Endothelial cell of umbilical vein (primary cell): Measurements from ENCODE around the gene NCK2. TPM values are rescaled to one million over a fixed set of nuclear protein-coding genes. Genes with fewer than 3 reads are reported as not detected.

ENCODE experiments used
- BruUV-seq: library from RNA; stranded (reverse); fragments of 400-500 nt; replicated peaks from 2 replicates; lab custom pipeline; 2021; lab: Mats Ljungman, UMichigan
- CTCF ChIA-PET: fragments of 300-600, 350-600 bp; sonication (Branson Sonifier 250); formaldehyde crosslinking; loops from one replicate; lab custom pipeline; 2021; ENCODE audit warnings: antibody characterized with exemption, inconsistent platforms; lab: Charles Lee
- POLR2A ChIA-PET: fragments of 300-600, 350-600 bp; sonication (Branson Sonifier 250); formaldehyde crosslinking; loops from one replicate; lab custom pipeline; 2021; ENCODE audit warnings: antibody characterized with exemption, inconsistent platforms; lab: Charles Lee
- DNase-seq: peaks from one replicate; pipeline ENCODE4 v3.0.0-alpha.2; 2011; ENCODE audit warnings: low read depth, low spot score
- FAIRE-seq: peaks from 2 replicates; lab custom pipeline; 2011; peaks lifted over from hg19 to GRCh38; lab: Jason Lieb, UNC
- H2AFZ ChIP-seq: 2 replicates; pipeline ENCODE4 v1.6.0; 2012; ENCODE audit warnings: low read depth, low read length, control low read depth, inconsistent platforms
- H3K27ac ChIP-seq: 2 replicates; pipeline ENCODE4 v1.5.1; 2011; ENCODE audit warnings: low read depth, mild to moderate bottlenecking, control low read depth, low read length, moderate library complexity; ENCODE audit not compliant: insufficient read depth
- H3K27me3 ChIP-seq, 2 experiments: 2 replicates each; pipeline versions ENCODE4 v1.6.0 to v1.6.1; 2011; ENCODE audit warnings: low read length in 2 of 2, mixed read lengths in 1 of 2; ENCODE audit not compliant: control insufficient read depth in 2 of 2, insufficient read depth in 2 of 2
- H3K36me3 ChIP-seq, 2 experiments: 2 replicates in 1 of 2; 3 replicates in 1 of 2; pipeline ENCODE4 v1.5.1; 2011; ENCODE audit warnings: low read length in 2 of 2, mild to moderate bottlenecking in 1 of 2, moderate library complexity in 1 of 2; ENCODE audit not compliant: control insufficient read depth in 2 of 2, insufficient read depth in 2 of 2; ENCODE audit errors: extremely low read depth in 1 of 2
- H3K4me1 ChIP-seq: 3 replicates; pipeline ENCODE4 v1.5.1; 2011; ENCODE audit warnings: mild to moderate bottlenecking, low read length; ENCODE audit not compliant: control insufficient read depth, insufficient read depth; ENCODE audit errors: extremely low read depth
- H3K4me2 ChIP-seq: 2 replicates; pipeline ENCODE4 v1.6.1; 2011; ENCODE audit warnings: low read length, control low read depth, mixed read lengths; ENCODE audit not compliant: insufficient read depth
- H3K4me3 ChIP-seq, 3 experiments: fragments of 200-600 bp in 1 of 3; sonication (generic), shearing (Covaris generic) in 1 of 3; replicated peaks in 1 of 3; 2 replicates each; pipeline ENCODE4 v1.5.1; 2011 to 2016; ENCODE audit warnings: control low read depth in 3 of 3, low read length in 3 of 3, mild to moderate bottlenecking in 2 of 3, inconsistent platforms in 1 of 3, low read depth in 1 of 3, moderate library complexity in 1 of 3; ENCODE audit not compliant: insufficient read depth in 1 of 3
- H3K79me2 ChIP-seq: 2 replicates; pipeline ENCODE4 v1.6.0; 2012; ENCODE audit warnings: low read length, inconsistent platforms; ENCODE audit not compliant: control insufficient read depth, insufficient read depth
- H3K9ac ChIP-seq: replicated peaks from 2 replicates; pipeline ENCODE3; 2011; ENCODE audit warnings: low read length, control low read depth; ENCODE audit not compliant: insufficient read depth; ENCODE audit errors: extremely low read depth
- H3K9me1 ChIP-seq: replicated peaks from 3 replicates; pipeline ENCODE4 v1.6.0; 2011; ENCODE audit warnings: mild to moderate bottlenecking, low read length; ENCODE audit not compliant: control insufficient read depth, insufficient read depth; ENCODE audit errors: extremely low read depth
- H3K9me3 ChIP-seq: replicated peaks from 2 replicates; pipeline ENCODE4 v1.5.1; 2012; ENCODE audit warnings: low read length, inconsistent platforms; ENCODE audit not compliant: control insufficient read depth, insufficient read depth
- H4K20me1 ChIP-seq: replicated peaks from 2 replicates; pipeline ENCODE3; 2011; ENCODE audit warnings: mild to moderate bottlenecking, low read length; ENCODE audit not compliant: control insufficient read depth, insufficient read depth; ENCODE audit errors: extremely low read depth
- CTCF ChIP-seq, 2 donors: IDR thresholded peaks; 1 replicate in 1 of 2; 2 replicates in 1 of 2; pipeline ENCODE4 v1.5.1; 2011; ENCODE audit warnings: low read length in 2 of 2, mild to moderate bottlenecking in 2 of 2, moderate library complexity in 2 of 2, control low read depth in 1 of 2, inconsistent platforms in 1 of 2, low read depth in 1 of 2; ENCODE audit not compliant: insufficient read depth in 1 of 2; ENCODE audit errors: extremely low read depth in 1 of 2
- EZH2 ChIP-seq: IDR thresholded peaks from 2 replicates; pipeline ENCODE4 v1.6.1; 2012; ENCODE audit warnings: borderline replicate concordance, low read depth, mild to moderate bottlenecking, moderate library complexity, low read length, inconsistent platforms; ENCODE audit not compliant: severe bottlenecking
- FOS ChIP-seq: IDR thresholded peaks from 2 replicates; pipeline ENCODE4 v1.6.1; 2011; ENCODE audit warnings: mild to moderate bottlenecking, low read length, moderate library complexity, borderline replicate concordance; ENCODE audit not compliant: insufficient read depth
- GATA2 ChIP-seq: IDR thresholded peaks from 2 replicates; pipeline ENCODE4 v1.7.0; 2011; ENCODE audit warnings: low read depth, mild to moderate bottlenecking, moderate library complexity, mixed read lengths, low read length; ENCODE audit not compliant: insufficient read length, insufficient read depth
- JUN ChIP-seq: IDR thresholded peaks from 2 replicates; pipeline ENCODE4 v1.6.1; 2011; ENCODE audit warnings: borderline replicate concordance, low read depth; ENCODE audit not compliant: insufficient read length, insufficient read depth
- MAX ChIP-seq: IDR thresholded peaks from 2 replicates; pipeline ENCODE4 v1.6.1; 2011; ENCODE audit not compliant: insufficient read depth, insufficient read length
- MYC ChIP-seq: IDR thresholded peaks from one replicate; pipeline ENCODE4 v1.6.1; 2011; ENCODE audit warnings: mild to moderate bottlenecking, low read depth, low read length
- POLR2A ChIP-seq: IDR thresholded peaks from 2 replicates; pipeline ENCODE4 v1.6.1; 2012; ENCODE audit warnings: low read depth, mild to moderate bottlenecking, control low read depth, low read length
- POLR2AphosphoS5 ChIP-seq: IDR thresholded peaks from 2 replicates; pipeline ENCODE4 v1.6.1; 2012; ENCODE audit warnings: low read depth, mild to moderate bottlenecking, control low read depth, low read length, moderate library complexity; ENCODE audit not compliant: insufficient read depth
- dilution Hi-C: fragments of 300-500 bp; cut with MboI; formaldehyde crosslinking; loops from one replicate; pipeline ENCODE4 v1.15.0; 2019; ENCODE audit warnings: low sequenced_read_pairs; ENCODE audit not compliant: extremely low pct_ligation_motif_present
- intact Hi-C: fragments of 100-400 bp; cut with micrococcal nuclease; formaldehyde crosslinking; loops from one replicate; pipeline ENCODE4 v1.10.0; 2022
- polyA plus RNA-seq, 4 experiments: library from polyadenylated mRNA; depleted of rRNA in 3 of 4; stranded (reverse) in 3 of 4; unstranded in 1 of 4; fragments of >200 nt; gene quantifications; 2 replicates each; pipeline versions ENCODE4 v1.2.1 to v1.2.3, GENCODE V29; 2011 to 2012; ENCODE audit warnings: missing spikeins in 1 of 4
- total RNA-seq: library from RNA; stranded (reverse); gene quantifications from 2 replicates; pipeline ENCODE4 v1.2.3, GENCODE V29; 2021

Gene NCK2
- total and polyA plus RNA-seq, 2 donors (not counting 3 experiments of a cell fraction or from before 2014, with no cell fraction given), result 23.8 to 39.1 TPM

- H3K9ac ChIP-seq, result no peak overlapping the region
- FAIRE-seq, result no peak
- H3K79me2 ChIP-seq, result peaks cover 33% of the 10 kb centered on the region
- CTCF ChIA-PET, result no interaction called here
- no peaks in the 10 kb centered on the region for H3K9me1 ChIP-seq
- no peak overlapping the region for H3K4me2 ChIP-seq
- H4K20me1 ChIP-seq, result peaks cover 10% of the 10 kb centered on the region
- intact Hi-C loops, result no loop called here
- no TSS peak for BruUV-seq
- H3K9me3 ChIP-seq, result no peaks in the 10 kb centered on the region
- TF ChIP-seq GATA2 (no peak), EZH2 (no peak), FOS (no peak), POLR2AphosphoS5 (no peak), MYC (no peak), MAX (no peak), JUN (no peak), POLR2A (no peak), CTCF (IDR thresholded peaks at IDR 0.05; ENCODE audit: extremely low read depth in 1 of 2, insufficient read depth in 1 of 2, low read depth in 1 of 2, low read length in 2 of 2) (no peak)
- dilution Hi-C loops, result no loop called here
- H3K27me3 ChIP-seq, result no peaks in the 10 kb centered on the region
- no peaks in the 10 kb centered on the region for H3K4me1 ChIP-seq
- H3K36me3 ChIP-seq, result no peaks in the 10 kb centered on the region
- no peak overlapping the region for H2AFZ ChIP-seq
- no peak overlapping the region for H3K4me3 ChIP-seq
- no peak overlapping the region for H3K27ac ChIP-seq
- DNase-seq, result no peak
- POLR2A ChIA-PET, result no interaction called here
Observed at GRCh38 chr2:105809097-105809473, 64.4 kb downstream of the NCK2 start.
